Ishikawa (cell line): ENCODE data around the gene CFH.
A peak's percentile ranks its signal among the peaks of the same experiment; 100 is the strongest.

ENCODE experiments used
- CEBPB ChIP-seq: IDR thresholded peaks from 2 replicates; pipeline ENCODE4 v1.6.1; 2012
- CREB1 ChIP-seq: IDR thresholded peaks from 2 replicates; pipeline ENCODE4 v1.6.1; 2012; ENCODE audit warnings: low read depth
- EP300 ChIP-seq: IDR thresholded peaks from 2 replicates; pipeline ENCODE4 v1.6.1; 2012; ENCODE audit warnings: borderline replicate concordance
- MAX ChIP-seq: IDR thresholded peaks from 2 replicates; pipeline ENCODE4 v1.6.1; 2012
- RAD21 ChIP-seq: IDR thresholded peaks from 2 replicates; pipeline ENCODE4 v1.6.1; 2012; ENCODE audit warnings: low read depth
- REST ChIP-seq: IDR thresholded peaks from 2 replicates; pipeline ENCODE4 v1.6.1; 2012; ENCODE audit warnings: low read depth, mild to moderate bottlenecking
- TAF1 ChIP-seq: IDR thresholded peaks from 2 replicates; pipeline ENCODE4 v1.6.1; 2012; ENCODE audit warnings: low read depth, mild to moderate bottlenecking
- TCF12 ChIP-seq: IDR thresholded peaks from 2 replicates; pipeline ENCODE4 v1.6.1; 2012; ENCODE audit warnings: low read depth
- TEAD4 ChIP-seq: IDR thresholded peaks from 2 replicates; pipeline ENCODE4 v1.6.1; 2012
- USF1 ChIP-seq: IDR thresholded peaks from 2 replicates; pipeline ENCODE4 v1.6.1; 2012
- YY1 ChIP-seq: IDR thresholded peaks from 2 replicates; pipeline ENCODE4 v1.6.1; 2012; ENCODE audit warnings: low read depth
- ZBTB7A ChIP-seq: IDR thresholded peaks from 2 replicates; pipeline ENCODE4 v1.6.1; 2012; ENCODE audit warnings: low read depth

GRCh38 chr1:196660852-196661251 lies 9.0 kb downstream of the CFH start:
- TF ChIP-seq REST (no peak), TCF12 (no peak), RAD21 (peak; percentile 81), TEAD4 (no peak), EP300 (no peak), YY1 (no peak), USF1 (no peak), TAF1 (no peak), MAX (no peak), ZBTB7A (no peak), CREB1 (no peak), CEBPB (no peak)
